Endodermal cell (in vitro differentiated cells): ENCODE results near the gene C2orf81. TPM values are rescaled to one million over a fixed set of nuclear protein-coding genes. Genes with fewer than 3 reads are reported as not detected.
A peak's percentile ranks its signal among the peaks of the same experiment; 100 is the strongest.

ENCODE experiments used
- DNase-seq: peaks from one replicate; pipeline ENCODE4 v3.0.0-alpha.2; 2017
- H3K27ac ChIP-seq: 2 replicates; pipeline ENCODE4 v1.5.1; 2013; ENCODE audit warnings: mild to moderate bottlenecking, low read depth, low read length, moderate library complexity
- H3K27me3 ChIP-seq: 2 replicates; pipeline ENCODE4 v1.6.1; 2013; ENCODE audit warnings: mild to moderate bottlenecking, low read length, moderate library complexity; ENCODE audit not compliant: insufficient read depth, control insufficient read depth, poor library complexity, severe bottlenecking
- H3K36me3 ChIP-seq: 2 replicates; pipeline ENCODE4 v1.7.0; 2013; ENCODE audit warnings: mild to moderate bottlenecking, low read length, moderate library complexity; ENCODE audit not compliant: control insufficient read depth, insufficient read depth
- H3K4me1 ChIP-seq: one replicate; pipeline ENCODE4 v1.7.0; 2013; ENCODE audit warnings: low read length; ENCODE audit not compliant: control insufficient read depth, insufficient read depth
- H3K4me3 ChIP-seq: 2 replicates; pipeline ENCODE4 v1.5.1; 2013; ENCODE audit warnings: mild to moderate bottlenecking, low read length, moderate library complexity
- H3K9ac ChIP-seq: 2 replicates; pipeline ENCODE4 v1.6.1; 2013; ENCODE audit warnings: mild to moderate bottlenecking, low read length, moderate library complexity; ENCODE audit not compliant: poor library complexity, severe bottlenecking; ENCODE audit errors: extremely low read depth
- H3K9me3 ChIP-seq: 2 replicates; pipeline ENCODE4 v1.6.1; 2013; ENCODE audit warnings: mild to moderate bottlenecking, low read length, moderate library complexity; ENCODE audit not compliant: control insufficient read depth
- H3K27ac Mint-ChIP-seq: 2 replicates; pipeline ENCODE4 v1.8.0; 2020; ENCODE audit warnings: mixed read lengths
- H3K27me3 Mint-ChIP-seq: 2 replicates; pipeline ENCODE4 v1.8.0; 2021; ENCODE audit warnings: mild to moderate bottlenecking, mixed read lengths; ENCODE audit not compliant: insufficient read depth
- H3K36me3 Mint-ChIP-seq: 2 replicates; pipeline ENCODE4 v1.8.0; 2020; ENCODE audit warnings: low read depth, mixed read lengths
- H3K4me1 Mint-ChIP-seq: 2 replicates; pipeline ENCODE4 v1.8.0; 2020; ENCODE audit warnings: mixed read lengths
- H3K4me3 Mint-ChIP-seq: 2 replicates; pipeline ENCODE4 v1.8.0; 2020; ENCODE audit warnings: mild to moderate bottlenecking, moderate library complexity, mixed read lengths
- H3K9me3 Mint-ChIP-seq: 2 replicates; pipeline ENCODE4 v1.8.0; 2020; ENCODE audit warnings: mild to moderate bottlenecking, mixed read lengths
- WGBS, 2 experiments: methylation state at CpG; one replicate each; pipeline versions ENCODE4 v1.1.5 to v1.1.7; 2013; ENCODE audit warnings: missing lambda C conversion rate in 2 of 2, mixed read lengths in 1 of 2; ENCODE audit not compliant: insufficient coverage in 1 of 2, insufficient read length in 1 of 2; 5-methylcytosine and 5-hydroxymethylcytosine counted together
- total RNA-seq, 2 donors: library from RNA; stranded (reverse); fragmentation: NEBNext Ultra II Directional in 1 of 2; extraction: Animal tissue kit (Norgen Biotek cat#: 25700) in 1 of 2; gene quantifications; 2 replicates in 1 of 2; 3 replicates in 1 of 2; pipeline ENCODE4 v1.2.1, GENCODE V29; 2021
- TF ChIP-seq, protein P1 (sequence below): fragments of 200-600 bp; sonication (generic); conservative IDR thresholded peaks from 2 replicates; pipeline ENCODE4 v1.5.0; 2021; ENCODE audit warnings: antibody characterized with exemption, mild to moderate bottlenecking

Gene C2orf81
- total RNA-seq, 2 donors from 2014 or later = 3.8 to 4.8 TPM

DNA sequence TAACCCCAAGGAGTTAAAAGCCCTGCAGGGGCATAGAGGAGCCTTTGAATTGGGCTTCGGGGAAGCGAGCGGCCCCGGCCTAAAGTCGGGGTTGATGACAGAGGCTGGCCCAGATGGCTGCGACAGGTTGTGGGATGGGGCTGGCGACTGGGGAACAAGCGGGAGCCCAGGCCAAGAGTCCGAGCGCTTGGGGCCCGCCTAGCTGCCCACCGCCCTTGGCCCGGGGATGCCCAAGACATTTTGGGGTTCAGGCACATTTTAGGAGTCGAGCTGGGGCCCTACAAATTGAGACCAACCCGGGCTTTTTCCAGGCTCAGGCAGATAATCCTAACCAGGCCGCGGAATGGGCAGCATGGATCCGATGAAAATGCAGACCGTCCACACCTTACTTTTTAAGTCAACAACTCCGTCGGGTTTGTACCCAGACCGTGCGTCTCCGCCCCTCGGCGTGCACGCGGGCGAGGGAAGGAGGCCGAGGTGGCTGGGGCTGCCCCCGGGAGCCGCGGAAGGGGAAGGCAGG lies 19.8 kb upstream of the C2orf81 start:
- Mint-ChIP-seq H3K4me3 (peak overlapping the region; percentile 96), H3K27ac (peak overlapping the region; percentile 99), H3K27me3 (no peaks in the 10 kb centered on the region), H3K9me3 (no peaks in the 10 kb centered on the region), H3K36me3 (peaks cover 18% of the 10 kb centered on the region), H3K4me1 (peaks cover 38% of the 10 kb centered on the region)
- peak; percentile 78 for DNase-seq
- no peaks in the 10 kb centered on the region for H3K27me3 ChIP-seq
- H3K4me1 ChIP-seq = peaks cover 12% of the 10 kb centered on the region
- peak overlapping the region; percentile 95 for H3K9ac ChIP-seq
- TF ChIP-seq, protein P1, sequence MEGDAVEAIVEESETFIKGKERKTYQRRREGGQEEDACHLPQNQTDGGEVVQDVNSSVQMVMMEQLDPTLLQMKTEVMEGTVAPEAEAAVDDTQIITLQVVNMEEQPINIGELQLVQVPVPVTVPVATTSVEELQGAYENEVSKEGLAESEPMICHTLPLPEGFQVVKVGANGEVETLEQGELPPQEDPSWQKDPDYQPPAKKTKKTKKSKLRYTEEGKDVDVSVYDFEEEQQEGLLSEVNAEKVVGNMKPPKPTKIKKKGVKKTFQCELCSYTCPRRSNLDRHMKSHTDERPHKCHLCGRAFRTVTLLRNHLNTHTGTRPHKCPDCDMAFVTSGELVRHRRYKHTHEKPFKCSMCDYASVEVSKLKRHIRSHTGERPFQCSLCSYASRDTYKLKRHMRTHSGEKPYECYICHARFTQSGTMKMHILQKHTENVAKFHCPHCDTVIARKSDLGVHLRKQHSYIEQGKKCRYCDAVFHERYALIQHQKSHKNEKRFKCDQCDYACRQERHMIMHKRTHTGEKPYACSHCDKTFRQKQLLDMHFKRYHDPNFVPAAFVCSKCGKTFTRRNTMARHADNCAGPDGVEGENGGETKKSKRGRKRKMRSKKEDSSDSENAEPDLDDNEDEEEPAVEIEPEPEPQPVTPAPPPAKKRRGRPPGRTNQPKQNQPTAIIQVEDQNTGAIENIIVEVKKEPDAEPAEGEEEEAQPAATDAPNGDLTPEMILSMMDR = no peak
- peak overlapping the region; percentile 98 for H3K27ac ChIP-seq
- H3K4me3 ChIP-seq = peak overlapping the region; percentile 96
- H3K36me3 ChIP-seq = peaks cover 33% of the 10 kb centered on the region
- WGBS, 2 experiments = 1 to 2% methylated on average over 23 to 33 of the region's 33 CpGs
- H3K9me3 ChIP-seq = no peaks in the 10 kb centered on the region

DNA sequence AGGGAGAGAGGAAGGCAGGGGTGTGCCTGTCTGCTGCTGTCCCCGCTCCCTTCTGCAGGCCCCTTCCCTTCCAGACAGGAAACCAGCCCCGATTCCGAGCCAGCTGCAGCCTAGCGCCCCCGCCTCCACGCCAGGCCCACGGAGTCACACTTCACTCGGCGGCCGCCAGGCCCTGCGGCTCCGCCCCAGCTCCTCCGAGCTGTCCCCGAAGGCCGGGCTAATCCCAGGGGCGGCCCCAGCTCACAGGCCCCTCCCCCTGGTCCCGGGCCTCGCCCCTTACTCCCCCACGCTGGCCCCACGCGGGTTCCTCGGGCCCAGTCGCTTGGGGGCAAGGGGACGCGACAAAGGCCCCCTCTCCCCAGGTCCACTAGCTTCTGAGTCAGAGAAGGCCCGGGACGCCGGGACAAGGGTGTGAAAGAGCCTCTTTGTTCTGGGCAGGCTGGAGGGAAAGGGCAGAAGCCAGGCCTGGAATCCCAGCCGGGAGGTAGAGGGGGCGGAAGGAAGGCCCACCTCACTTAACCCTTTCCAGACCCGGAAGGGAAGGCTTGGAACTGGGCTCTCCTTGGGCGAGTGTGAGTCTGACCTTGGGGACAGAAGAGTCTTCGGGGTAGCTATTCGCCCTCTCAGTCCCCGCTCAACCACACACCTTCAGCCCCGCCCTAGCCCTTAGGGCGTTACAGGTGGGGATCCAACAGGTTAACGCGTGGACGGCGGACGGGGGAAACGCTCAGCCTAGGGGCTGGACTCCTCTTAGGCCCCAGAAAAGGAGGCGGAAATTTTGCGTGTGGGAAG lies 19.2 kb upstream of the C2orf81 start:
- peaks cover 12% of the 10 kb centered on the region for H3K4me1 ChIP-seq
- peak overlapping the region; percentile 95 for H3K9ac ChIP-seq
- TF ChIP-seq, protein P1 = peak; percentile 51
- Mint-ChIP-seq H3K27me3 (no peaks in the 10 kb centered on the region), H3K36me3 (peaks cover 24% of the 10 kb centered on the region), H3K4me3 (peak overlapping the region; percentile 96), H3K4me1 (peaks cover 38% of the 10 kb centered on the region), H3K9me3 (no peaks in the 10 kb centered on the region), H3K27ac (peak overlapping the region; percentile 99)
- WGBS, 2 experiments = 0 to 5% methylated on average over 15 to 45 of the region's 45 CpGs
- DNase-seq = peak; percentile 95
- H3K27me3 ChIP-seq = no peaks in the 10 kb centered on the region
- H3K36me3 ChIP-seq = peaks cover 39% of the 10 kb centered on the region
- peak overlapping the region; percentile 96 for H3K4me3 ChIP-seq
- peak overlapping the region; percentile 98 for H3K27ac ChIP-seq
- no peaks in the 10 kb centered on the region for H3K9me3 ChIP-seq

DNA sequence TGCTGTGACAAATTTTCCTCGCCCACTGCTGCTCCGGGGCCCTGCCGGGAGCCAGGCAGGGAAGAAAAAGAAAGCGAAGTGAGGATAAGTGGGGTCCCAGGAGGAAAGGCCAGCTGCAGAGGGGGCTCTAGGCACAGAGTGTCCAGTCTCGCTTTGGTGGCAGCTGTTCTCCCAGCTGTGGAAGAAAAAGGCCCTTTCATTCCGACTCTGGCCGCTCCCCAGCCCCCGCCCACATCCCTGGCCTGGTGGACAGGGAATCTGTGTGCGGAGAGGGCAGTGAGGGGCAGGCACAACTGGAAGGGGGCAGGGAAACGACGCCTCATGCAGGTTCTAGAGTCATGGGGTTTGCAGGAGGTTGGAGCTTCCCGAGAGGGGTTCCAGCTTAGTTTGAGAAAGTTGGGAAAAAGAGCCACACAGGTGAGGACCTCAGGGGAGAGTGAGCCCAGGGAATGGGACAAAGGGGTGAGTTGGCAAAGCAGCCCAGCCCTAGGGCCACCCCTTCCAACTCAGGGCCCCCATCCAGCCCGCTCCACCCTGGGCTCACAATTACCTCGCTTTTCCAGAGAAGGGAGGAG lies 18.5 kb upstream of the C2orf81 start:
- TF ChIP-seq, protein P1 = no peak
- Mint-ChIP-seq H3K27ac (peak overlapping the region; percentile 99), H3K9me3 (no peaks in the 10 kb centered on the region), H3K36me3 (peaks cover 27% of the 10 kb centered on the region), H3K4me3 (peak overlapping the region; percentile 96), H3K27me3 (no peaks in the 10 kb centered on the region), H3K4me1 (peaks cover 38% of the 10 kb centered on the region)
- peak overlapping the region; percentile 98 for H3K27ac ChIP-seq
- WGBS, 2 experiments = 3 to 38% methylated on average over 5 to 14 of the region's 14 CpGs
- H3K4me3 ChIP-seq = peak overlapping the region; percentile 96
- H3K36me3 ChIP-seq = peaks cover 46% of the 10 kb centered on the region
- H3K9me3 ChIP-seq = no peaks in the 10 kb centered on the region
- H3K9ac ChIP-seq = peak overlapping the region; percentile 95
- DNase-seq = no peak
- H3K4me1 ChIP-seq = peaks cover 12% of the 10 kb centered on the region
- H3K27me3 ChIP-seq = no peaks in the 10 kb centered on the region
